Right lobe of liver (tissue), 4 donors: Measurements from ENCODE around the gene FBRSL1.

Experiments used
- POLR2A ChIP-seq: fragments of 450-650 bp; IDR thresholded peaks from one replicate; pipeline ENCODE4 v1.6.1; 2017; ENCODE audit warnings: antibody characterized with exemption, mild to moderate bottlenecking
- TF ChIP-seq, protein P1 (sequence below), 4 donors: fragments of 200-600 bp in 3 of 4; fragments of 450-650 bp in 1 of 4; IDR thresholded peaks; one replicate each; pipeline versions ENCODE4 v1.5.1 to v1.8.0; 2016 to 2022; ENCODE audit warnings: antibody characterized with exemption in 4 of 4, mild to moderate bottlenecking in 2 of 4
- donor health status: DM: no; HTN: no; CAD: no.
- donor health status: DM: no; HTN: no; CAD: no.
- donor health status: DM: no; HTN: yes; CAD: no.

DNA sequence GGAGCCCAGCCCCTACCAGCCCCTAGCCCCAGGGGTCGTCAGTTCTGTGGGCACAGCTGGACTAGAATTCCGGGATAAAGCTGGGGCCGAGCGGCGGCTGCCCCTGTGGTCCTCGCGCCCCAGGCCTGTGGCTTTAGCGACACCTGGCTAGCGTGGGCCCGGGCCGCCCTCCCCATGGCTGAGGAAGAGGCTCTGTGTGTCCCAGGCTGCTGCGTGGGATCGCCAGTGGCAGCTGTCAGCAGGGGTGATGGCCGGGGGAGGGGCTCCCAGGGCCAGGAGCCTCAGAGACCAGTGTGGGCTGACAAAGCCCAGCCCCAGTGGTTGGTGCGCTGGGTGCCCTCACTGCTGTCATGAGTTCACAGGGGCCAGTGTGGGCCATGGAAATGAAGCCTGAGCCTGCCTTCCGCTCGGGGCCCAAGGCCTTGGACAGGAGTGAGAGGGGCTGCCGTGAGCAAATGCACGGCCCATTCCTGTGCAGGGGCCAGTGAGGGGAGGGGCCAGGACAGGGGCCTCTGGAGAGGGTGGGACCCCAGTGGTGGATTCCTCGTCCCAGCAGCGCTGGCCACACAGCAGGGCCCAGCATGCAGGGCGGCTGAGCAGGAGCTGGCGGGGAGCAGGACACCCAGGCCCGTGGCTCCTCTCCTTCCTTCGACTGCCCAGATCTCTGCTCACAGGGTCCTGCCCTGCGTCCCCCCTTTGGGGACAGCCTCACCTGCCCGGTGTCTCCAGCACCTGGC is 11.4 kb downstream of the FBRSL1 start:
- TF ChIP-seq, protein P1, sequence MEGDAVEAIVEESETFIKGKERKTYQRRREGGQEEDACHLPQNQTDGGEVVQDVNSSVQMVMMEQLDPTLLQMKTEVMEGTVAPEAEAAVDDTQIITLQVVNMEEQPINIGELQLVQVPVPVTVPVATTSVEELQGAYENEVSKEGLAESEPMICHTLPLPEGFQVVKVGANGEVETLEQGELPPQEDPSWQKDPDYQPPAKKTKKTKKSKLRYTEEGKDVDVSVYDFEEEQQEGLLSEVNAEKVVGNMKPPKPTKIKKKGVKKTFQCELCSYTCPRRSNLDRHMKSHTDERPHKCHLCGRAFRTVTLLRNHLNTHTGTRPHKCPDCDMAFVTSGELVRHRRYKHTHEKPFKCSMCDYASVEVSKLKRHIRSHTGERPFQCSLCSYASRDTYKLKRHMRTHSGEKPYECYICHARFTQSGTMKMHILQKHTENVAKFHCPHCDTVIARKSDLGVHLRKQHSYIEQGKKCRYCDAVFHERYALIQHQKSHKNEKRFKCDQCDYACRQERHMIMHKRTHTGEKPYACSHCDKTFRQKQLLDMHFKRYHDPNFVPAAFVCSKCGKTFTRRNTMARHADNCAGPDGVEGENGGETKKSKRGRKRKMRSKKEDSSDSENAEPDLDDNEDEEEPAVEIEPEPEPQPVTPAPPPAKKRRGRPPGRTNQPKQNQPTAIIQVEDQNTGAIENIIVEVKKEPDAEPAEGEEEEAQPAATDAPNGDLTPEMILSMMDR (IDR thresholded peaks at IDR 0.05) = no peak
- no peak for TF ChIP-seq POLR2A
